GM12872 (cell line): ENCODE data around the gene BEGAIN.

ENCODE experiments used
- CTCF ChIP-seq: IDR thresholded peaks from 3 replicates; pipeline ENCODE4 v1.5.1; 2011; ENCODE audit warnings: low read depth, mild to moderate bottlenecking, low read length, moderate library complexity; ENCODE audit not compliant: insufficient read depth

BEGAIN gene

GRCh38 chr14:100495917-100496316 lies 91.3 kb downstream of the BEGAIN start:
- no peak for TF ChIP-seq CTCF

GRCh38 chr14:100494645-100495044 lies 92.6 kb downstream of the BEGAIN start:
- TF ChIP-seq CTCF, result no peak

- TF ChIP-seq CTCF, result no peak
Measured at GRCh38 chr14:100490252-100490651, 97.0 kb downstream of the BEGAIN start.

GRCh38 chr14:100488057-100488456 lies 99.2 kb downstream of the BEGAIN start:
- no peak for TF ChIP-seq CTCF

GRCh38 chr14:100487304-100487703 lies 99.9 kb downstream of the BEGAIN start:
- no peak for TF ChIP-seq CTCF
